Jurkat, Clone E6-1 (cell line): Measurements from ENCODE around the gene STK33.

Experiments used
- DNase-seq: peaks from one replicate; pipeline ENCODE4 v3.0.0-alpha.2; 2011; ENCODE audit warnings: low read depth, low spot score
- H3K4me3 ChIP-seq: 2 replicates; pipeline ENCODE4 v1.5.1; 2011; ENCODE audit warnings: mild to moderate bottlenecking, low read length, control low read depth, moderate library complexity

Gene STK33

GRCh38 chr11:8347978-8348377 lies 246.1 kb downstream of the STK33 start:
- DNase-seq: no peak
- no peak overlapping the region for H3K4me3 ChIP-seq

- no peak overlapping the region for H3K4me3 ChIP-seq
- DNase-seq: no peak
Measured at GRCh38 chr11:8346157-8346755, 247.8 kb downstream of the STK33 start.

- no peak overlapping the region for H3K4me3 ChIP-seq
- DNase-seq: no peak
Measured at GRCh38 chr11:8345179-8345578, 248.8 kb downstream of the STK33 start.

GRCh38 chr11:8344346-8344745 lies 249.7 kb downstream of the STK33 start:
- DNase-seq: no peak
- H3K4me3 ChIP-seq: no peak overlapping the region

- no peak for DNase-seq
- no peak overlapping the region for H3K4me3 ChIP-seq
Measured at GRCh38 chr11:8342821-8343681, 251.0 kb downstream of the STK33 start.

GRCh38 chr11:8341996-8342395 lies 252.0 kb downstream of the STK33 start:
- H3K4me3 ChIP-seq: no peak overlapping the region
- DNase-seq: no peak
